Activated CD8-positive, alpha-beta memory T cell treated with anti-CD3 and anti-CD28 coated beads for 24 hours (primary cell): ENCODE measurements around the gene EPHB2.
"Not testable (repeated sequence)": the region's sequence is repeated elsewhere in the genome, so short reads cannot be mapped to it uniquely, and the experiment has no call there.

Experiments used
- DNase-seq: peaks from one replicate; pipeline ENCODE4 v3.0.0-alpha.2; 2020

Gene EPHB2

GRCh38 chr1:22824466-22824865 lies 113.8 kb downstream of the EPHB2 start:
- no peak for DNase-seq

DNA sequence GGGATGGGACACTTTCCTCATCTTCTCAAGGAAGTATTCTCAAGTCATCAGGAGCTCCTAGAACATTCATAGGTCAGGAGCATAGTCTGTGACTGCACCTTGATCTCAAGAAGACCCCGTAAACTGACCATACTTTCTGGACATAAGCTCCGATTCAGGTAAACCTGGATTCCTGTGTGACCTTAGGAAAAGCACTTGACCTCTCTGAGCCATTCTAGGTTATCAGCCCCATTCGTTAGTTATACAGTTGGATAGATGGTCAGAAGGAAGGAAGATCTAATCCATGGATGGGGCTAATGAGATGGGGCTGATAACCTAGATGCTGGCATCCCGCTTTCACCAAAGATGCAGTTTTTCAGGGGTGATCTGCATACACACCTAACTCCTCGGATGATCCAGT lies 114.3 kb downstream of the EPHB2 start:
- no peak for DNase-seq

GRCh38 chr1:22825486-22826189 lies 115.0 kb downstream of the EPHB2 start:
- no peak for DNase-seq

- DNase-seq, result no peak
Observed at GRCh38 chr1:22826604-22827580, 116.3 kb downstream of the EPHB2 start.

DNA sequence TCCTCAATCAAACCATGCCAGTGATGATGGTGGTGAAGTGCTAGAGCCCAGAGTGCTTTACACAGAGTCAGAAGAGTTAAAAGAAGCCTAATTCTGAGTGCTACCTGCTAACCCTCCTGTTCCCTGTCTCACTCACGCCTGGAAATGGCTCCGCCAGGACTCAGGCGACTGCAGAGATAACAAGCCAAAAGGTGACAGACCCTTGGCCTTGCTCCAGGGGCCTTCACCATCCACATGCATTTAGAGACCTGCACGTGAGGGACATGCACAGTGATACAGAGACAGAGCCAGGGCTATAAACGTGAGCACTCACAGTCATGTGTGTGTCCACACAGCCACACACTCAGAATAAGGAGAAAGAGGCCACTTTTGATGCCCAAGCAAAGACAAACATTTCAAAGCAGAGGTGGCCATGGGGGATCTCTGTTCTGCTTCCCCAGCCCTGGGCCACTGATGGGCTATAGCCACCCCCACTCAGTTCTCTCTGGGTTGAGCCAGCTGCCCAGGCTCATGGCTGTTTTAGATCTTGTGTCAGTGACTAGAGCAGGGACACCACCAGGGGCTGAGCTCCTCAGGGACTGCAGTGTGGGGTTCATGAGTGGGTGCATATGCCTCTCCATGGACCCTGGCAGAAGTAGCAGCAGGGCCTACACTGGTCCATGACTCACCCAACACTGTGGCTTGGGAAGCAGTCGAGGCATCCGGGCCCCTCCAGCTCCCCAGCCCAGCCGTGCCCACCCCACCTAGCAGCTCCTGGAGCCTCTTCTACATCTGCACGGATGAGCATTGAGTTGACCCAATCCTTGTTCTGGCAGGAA lies 117.2 kb downstream of the EPHB2 start:
- DNase-seq, result no peak

DNA sequence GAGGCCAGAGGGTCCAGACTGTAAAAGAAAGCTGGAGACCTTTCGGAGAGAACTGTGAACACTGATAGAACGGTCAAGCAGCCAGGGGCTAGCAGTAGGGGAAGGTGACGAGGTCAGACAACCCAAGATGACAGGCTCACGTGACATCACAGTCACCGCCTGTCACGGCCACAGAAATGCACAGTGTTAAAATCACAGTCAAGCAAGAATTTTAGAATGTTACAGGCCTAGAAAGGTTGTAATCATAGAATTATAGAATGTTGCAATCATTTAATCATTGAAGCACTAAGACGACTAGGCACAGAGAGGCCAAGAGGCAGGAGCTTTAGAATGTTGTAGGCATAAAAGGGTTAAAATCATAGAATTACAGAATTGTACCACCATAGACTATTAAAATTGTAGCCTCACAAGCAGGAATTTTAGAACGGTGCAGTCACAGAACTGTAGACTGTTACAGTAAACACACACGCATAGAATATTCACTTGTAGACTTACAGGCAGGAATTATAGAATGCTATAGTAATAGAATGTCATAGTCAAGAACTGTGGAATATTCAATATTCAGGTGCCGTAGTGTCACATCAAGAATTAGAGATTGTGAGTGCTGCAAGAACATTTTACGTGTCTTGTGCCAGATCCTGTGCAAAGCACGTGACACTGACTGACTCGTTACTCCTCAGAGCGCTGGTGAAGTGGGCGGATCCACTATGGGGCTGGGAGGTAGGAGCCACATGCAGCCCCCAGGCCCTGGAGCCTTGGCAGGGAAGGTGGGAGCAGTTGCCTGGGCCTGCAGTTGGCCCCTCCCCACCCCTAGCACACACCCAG lies 118.1 kb downstream of the EPHB2 start:
- no peak for DNase-seq

DNA sequence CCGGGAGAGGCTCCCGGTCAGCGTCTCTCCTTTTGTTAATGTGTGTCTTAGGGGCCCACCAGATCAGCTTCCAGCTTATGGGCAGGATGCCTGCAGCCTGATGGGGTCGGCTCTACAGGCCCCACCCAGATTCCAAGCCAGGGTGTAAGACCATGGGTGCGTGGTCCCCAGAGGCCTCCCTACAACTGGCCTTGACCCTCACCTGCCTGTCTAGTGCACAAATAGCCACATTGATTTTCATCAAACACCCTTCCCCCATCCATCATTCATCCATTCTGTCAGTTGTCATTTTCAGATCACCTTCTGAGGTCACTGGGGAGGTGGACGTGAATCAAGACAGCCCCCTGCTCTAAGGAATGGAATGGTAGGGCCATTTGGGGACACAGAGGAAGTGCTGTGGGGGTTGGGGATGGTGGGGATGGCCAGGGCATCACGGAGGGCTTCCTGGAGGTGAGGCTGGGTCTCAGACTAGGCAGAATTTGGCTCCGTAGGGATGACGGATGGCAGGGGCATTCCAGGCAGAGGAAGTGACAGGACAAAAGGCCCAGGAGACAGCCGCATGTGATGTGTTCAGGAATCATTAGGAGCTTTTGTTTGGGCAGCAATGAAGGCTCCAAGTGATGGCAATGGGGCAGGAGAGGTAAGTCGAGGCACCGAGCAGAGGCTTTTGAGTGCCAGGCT lies 118.8 kb downstream of the EPHB2 start:
- DNase-seq, result no peak

GRCh38 chr1:22830041-22830566 lies 119.5 kb downstream of the EPHB2 start:
- no peak for DNase-seq

DNA sequence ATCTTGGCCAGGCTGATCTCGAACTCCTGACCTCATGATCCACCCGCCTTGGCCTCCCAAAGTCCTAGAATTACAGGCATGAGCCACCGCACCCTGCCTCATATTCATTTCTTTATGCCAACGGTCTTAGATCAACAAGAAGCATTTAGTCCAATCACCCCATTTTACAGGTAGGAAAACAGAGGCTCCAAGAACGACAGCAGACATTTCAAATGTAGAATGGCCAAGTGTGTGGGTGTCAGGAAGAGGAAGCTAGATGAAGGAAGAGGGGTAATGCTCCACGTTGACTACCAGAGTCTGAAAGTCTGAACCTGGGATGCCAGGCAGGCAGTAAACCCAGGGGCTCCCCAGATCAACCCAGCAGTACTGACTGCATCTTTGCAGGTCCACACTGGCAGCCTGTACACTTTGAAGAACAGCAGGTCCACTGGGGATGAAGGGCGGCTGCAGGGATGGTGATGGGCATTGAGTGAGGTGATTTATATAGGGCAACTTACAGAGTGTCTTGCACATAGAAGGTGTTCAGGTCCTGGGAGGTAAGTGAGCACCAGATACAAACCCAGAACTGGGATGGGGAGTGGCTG lies 120.2 kb downstream of the EPHB2 start:
- no peak for DNase-seq

DNA sequence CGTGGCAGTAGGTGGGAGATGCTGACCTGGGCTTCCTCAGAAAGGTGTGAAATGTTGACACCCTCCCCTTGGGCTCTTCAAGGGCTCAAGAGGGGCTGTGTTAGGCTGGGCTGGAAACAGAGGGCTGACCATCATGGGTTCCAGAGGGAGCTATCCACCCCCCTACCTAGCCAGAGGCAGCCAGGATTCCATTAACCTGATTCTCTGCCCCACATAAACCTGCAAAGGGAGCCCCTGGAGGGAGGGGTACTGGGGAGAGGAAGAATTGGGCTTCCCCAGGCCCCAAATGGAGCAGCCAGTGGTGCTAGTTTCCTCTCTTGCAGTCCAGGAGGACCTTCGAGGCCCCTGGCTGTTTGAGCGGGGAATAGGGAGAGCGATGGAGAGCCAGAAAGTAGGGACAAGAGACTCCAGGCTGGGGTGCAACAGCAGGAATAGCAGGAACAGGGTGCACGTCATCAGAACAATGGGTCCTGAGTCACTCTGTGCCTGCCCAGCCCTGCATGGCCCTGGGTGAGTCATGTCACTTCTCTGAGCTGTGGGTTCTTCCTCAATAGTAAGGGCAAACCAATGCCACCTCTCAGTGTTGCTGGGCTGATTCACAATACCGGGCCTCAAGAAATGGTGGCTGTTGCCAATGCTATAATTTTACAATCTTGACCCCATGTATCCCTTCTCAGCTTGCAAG lies 121.2 kb downstream of the EPHB2 start:
- no peak for DNase-seq

DNA sequence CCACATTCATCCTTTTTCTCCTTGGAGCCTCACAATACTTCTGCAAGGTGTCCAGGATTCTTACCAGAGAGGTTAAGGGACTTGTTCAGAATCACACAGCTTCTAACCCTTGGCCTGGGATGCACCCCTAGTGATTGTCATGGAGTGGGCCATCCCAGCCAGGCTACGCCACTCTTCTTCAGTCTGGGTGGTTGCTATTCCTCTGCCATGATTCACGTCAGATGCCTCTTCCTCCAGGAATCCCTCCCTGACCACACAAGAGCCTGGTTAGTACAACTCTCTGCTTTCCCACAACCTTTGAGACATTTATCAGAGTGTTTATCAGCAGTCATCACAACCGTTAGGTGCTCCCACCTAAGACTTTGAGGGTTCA lies 121.8 kb downstream of the EPHB2 start:
- DNase-seq, result no peak

GRCh38 chr1:22833699-22834098 lies 123.1 kb downstream of the EPHB2 start:
- no peak for DNase-seq

- not testable (repeated sequence) for DNase-seq
Observed at GRCh38 chr1:22834420-22834819, 123.8 kb downstream of the EPHB2 start.

DNA sequence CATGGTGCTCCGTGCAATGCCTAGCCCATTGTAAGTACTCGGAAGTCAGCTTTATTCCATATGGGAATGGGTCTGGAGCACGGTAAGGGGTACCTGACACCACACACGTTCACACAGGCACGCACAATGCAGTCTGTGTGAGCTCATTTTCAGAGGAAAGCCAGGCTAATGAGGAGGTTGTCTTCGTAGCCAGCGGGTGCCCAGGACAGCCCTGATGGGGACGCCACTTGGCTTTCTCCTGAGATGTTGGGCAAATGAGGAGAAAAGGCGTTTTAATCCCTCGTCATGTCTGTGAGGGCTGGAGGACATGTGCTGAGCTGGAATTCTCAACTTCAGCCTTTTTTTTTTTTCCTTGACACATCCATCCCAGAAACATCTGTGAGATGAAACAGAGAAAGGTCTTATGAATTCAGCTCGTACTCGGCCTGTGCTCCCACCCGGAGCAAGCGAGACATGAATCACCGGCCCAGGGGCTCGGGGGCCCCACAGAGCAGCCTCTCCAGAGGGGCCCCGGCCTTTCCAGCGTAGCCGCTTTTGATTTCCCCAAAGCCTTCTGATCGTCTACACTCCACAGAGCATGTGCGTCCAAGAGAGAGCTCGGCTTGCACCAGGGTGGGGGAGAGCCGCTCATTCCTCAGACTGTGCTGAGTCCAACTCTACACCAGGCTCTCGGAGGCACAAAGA lies 125.1 kb downstream of the EPHB2 start:
- no peak for DNase-seq

DNA sequence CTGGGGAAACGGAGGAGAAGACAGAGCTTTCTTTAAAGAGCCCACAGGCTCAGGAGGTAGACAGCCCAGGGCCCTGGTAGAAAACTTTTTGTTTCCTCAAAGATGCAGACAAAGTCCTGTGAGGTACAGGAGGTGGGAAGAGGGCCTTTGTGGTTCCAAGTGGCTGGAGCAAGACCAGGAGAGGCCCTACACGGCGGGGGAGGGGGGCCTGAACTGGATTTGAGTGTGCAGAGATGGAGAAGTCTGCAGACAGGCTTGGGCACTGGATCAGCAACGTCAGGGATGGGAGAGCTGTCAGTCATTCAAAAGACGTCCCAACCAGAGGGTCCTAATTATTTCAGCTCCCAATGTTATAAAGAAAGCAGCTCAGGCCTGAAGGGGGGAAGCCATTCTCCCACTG lies 126.2 kb downstream of the EPHB2 start:
- DNase-seq, result no peak

GRCh38 chr1:22837332-22837731 lies 126.7 kb downstream of the EPHB2 start:
- no peak for DNase-seq

GRCh38 chr1:22838965-22839364 lies 128.3 kb downstream of the EPHB2 start:
- DNase-seq, result no peak

- DNase-seq, result no peak
Observed at GRCh38 chr1:22839806-22840205, 129.2 kb downstream of the EPHB2 start.

GRCh38 chr1:22841142-22841541 lies 130.5 kb downstream of the EPHB2 start:
- DNase-seq, result no peak

DNA sequence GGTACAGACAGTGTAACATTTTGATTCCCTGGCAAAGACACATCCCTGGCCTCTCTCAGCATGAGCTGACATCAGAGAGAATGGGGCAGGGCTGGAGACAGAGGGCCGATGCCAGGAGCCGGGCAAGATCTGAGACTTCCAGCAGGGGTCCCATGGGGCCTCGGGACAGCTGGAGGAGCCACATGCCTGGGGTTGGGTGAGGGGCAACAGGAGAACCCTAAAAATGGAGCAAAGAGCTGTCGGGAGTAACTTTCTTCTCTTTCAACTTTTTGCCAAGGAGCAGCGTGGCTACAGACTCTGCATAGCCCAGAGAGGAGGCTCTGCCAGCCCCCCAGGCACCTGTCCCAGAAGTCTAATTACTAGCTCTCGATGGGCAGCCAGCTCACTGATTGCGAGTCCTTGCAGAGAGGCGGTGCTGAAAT lies 131.2 kb downstream of the EPHB2 start:
- no peak for DNase-seq
